DMS114 treated with DMSO at 0.1 percent for 48 hours (cell line): ENCODE measurements around the gene KCNA10.

Experiments used
- DNase-seq: peaks from one replicate; lab custom pipeline; 2025; ENCODE audit not compliant: unreplicated experiment; lab: John Stamatoyannopoulos, UW

Gene KCNA10

GRCh38 chr1:110519125-110519810, at the start of gene KCNA10:
KCNA10 (minus strand) TSS chr1:110519175; CDS start chr1:110518787, 388 bp downstream.
- DNase-seq, result no peak

- DNase-seq, result no peak
Observed at GRCh38 chr1:110566836-110567235, 47.9 kb upstream of the KCNA10 start.

- no peak for DNase-seq
Observed at GRCh38 chr1:110565565-110565964, 46.6 kb upstream of the KCNA10 start.

- DNase-seq, result no peak
Observed at GRCh38 chr1:110563089-110563488, 44.1 kb upstream of the KCNA10 start.

GRCh38 chr1:110561596-110561995, 42.6 kb upstream of the KCNA10 start:
- no peak for DNase-seq

GRCh38 chr1:110559157-110559556, 40.2 kb upstream of the KCNA10 start:
- no peak for DNase-seq

GRCh38 chr1:110557481-110557880, 38.5 kb upstream of the KCNA10 start:
- DNase-seq, result no peak

GRCh38 chr1:110556471-110556807, 37.5 kb upstream of the KCNA10 start:
- no peak for DNase-seq

GRCh38 chr1:110555807-110556470, 37.0 kb upstream of the KCNA10 start:
- no peak for DNase-seq

GRCh38 chr1:110554871-110555801, 36.2 kb upstream of the KCNA10 start:
- peak; percentile 28 for DNase-seq

GRCh38 chr1:110551278-110551809, 32.4 kb upstream of the KCNA10 start:
- DNase-seq, result no peak

GRCh38 chr1:110549831-110550230, 30.9 kb upstream of the KCNA10 start:
- DNase-seq, result no peak

GRCh38 chr1:110548381-110548780, 29.4 kb upstream of the KCNA10 start:
- DNase-seq, result no peak

GRCh38 chr1:110547017-110547416, 28.0 kb upstream of the KCNA10 start:
- no peak for DNase-seq

GRCh38 chr1:110545492-110545891, 26.5 kb upstream of the KCNA10 start:
- DNase-seq, result no peak

GRCh38 chr1:110544753-110545152, 25.8 kb upstream of the KCNA10 start:
- DNase-seq, result no peak

GRCh38 chr1:110542725-110543124, 23.8 kb upstream of the KCNA10 start:
- DNase-seq, result no peak

- DNase-seq, result no peak
Observed at GRCh38 chr1:110541906-110542395, 23.0 kb upstream of the KCNA10 start.

GRCh38 chr1:110540891-110541685, 22.1 kb upstream of the KCNA10 start:
- no peak for DNase-seq

GRCh38 chr1:110538921-110539320, 19.9 kb upstream of the KCNA10 start:
- DNase-seq, result no peak
